GM21367 (cell line): ENCODE results near the gene PI16.

Experiments
- ATAC-seq: cut with Tn5 transposase; IDR thresholded peaks from one replicate; pipeline ENCODE4 v1.9.1; 2021; ENCODE audit not compliant: unreplicated experiment

PI16 gene

GRCh38 chr6:36954262-36954931 is at the start of gene PI16:
Gene PI16 (plus strand): TSS chr6:36954738. CDS start chr6:36954761, 23 bp downstream.
- ATAC-seq: no peak

GRCh38 chr6:36904851-36905393 is 49.6 kb upstream of the PI16 start:
- ATAC-seq: no peak

- ATAC-seq: no peak
Measured at GRCh38 chr6:36906539-36907325, 47.8 kb upstream of the PI16 start.

- ATAC-seq: no peak
Measured at GRCh38 chr6:36907781-36908180, 46.8 kb upstream of the PI16 start.

GRCh38 chr6:36908747-36909146 is 45.8 kb upstream of the PI16 start:
- no peak for ATAC-seq

- ATAC-seq: peak; percentile 17
Measured at GRCh38 chr6:36912030-36912454, 42.5 kb upstream of the PI16 start.

GRCh38 chr6:36912586-36912985 is 42.0 kb upstream of the PI16 start:
- ATAC-seq: peak; percentile 80

- ATAC-seq: no peak
Measured at GRCh38 chr6:36913082-36913481, 41.5 kb upstream of the PI16 start.

- ATAC-seq: no peak
Measured at GRCh38 chr6:36914227-36914794, 40.2 kb upstream of the PI16 start.

- no peak for ATAC-seq
Measured at GRCh38 chr6:36915599-36915998, 38.9 kb upstream of the PI16 start.

- no peak for ATAC-seq
Measured at GRCh38 chr6:36916126-36916525, 38.4 kb upstream of the PI16 start.

GRCh38 chr6:36917541-36918193 is 36.9 kb upstream of the PI16 start:
- ATAC-seq: no peak

GRCh38 chr6:36920049-36920448 is 34.5 kb upstream of the PI16 start:
- no peak for ATAC-seq

- no peak for ATAC-seq
Measured at GRCh38 chr6:36920546-36920945, 34.0 kb upstream of the PI16 start.

- no peak for ATAC-seq
Measured at GRCh38 chr6:36924131-36924530, 30.4 kb upstream of the PI16 start.

- no peak for ATAC-seq
Measured at GRCh38 chr6:36924778-36925374, 29.7 kb upstream of the PI16 start.

GRCh38 chr6:36925809-36926208 is 28.7 kb upstream of the PI16 start:
- no peak for ATAC-seq

- ATAC-seq: no peak
Measured at GRCh38 chr6:36926708-36927513, 27.6 kb upstream of the PI16 start.

- ATAC-seq: no peak
Measured at GRCh38 chr6:36927691-36928546, 26.6 kb upstream of the PI16 start.
